ENCODE measurements around the gene PLXNA1.

PLXNA1 gene

DNA sequence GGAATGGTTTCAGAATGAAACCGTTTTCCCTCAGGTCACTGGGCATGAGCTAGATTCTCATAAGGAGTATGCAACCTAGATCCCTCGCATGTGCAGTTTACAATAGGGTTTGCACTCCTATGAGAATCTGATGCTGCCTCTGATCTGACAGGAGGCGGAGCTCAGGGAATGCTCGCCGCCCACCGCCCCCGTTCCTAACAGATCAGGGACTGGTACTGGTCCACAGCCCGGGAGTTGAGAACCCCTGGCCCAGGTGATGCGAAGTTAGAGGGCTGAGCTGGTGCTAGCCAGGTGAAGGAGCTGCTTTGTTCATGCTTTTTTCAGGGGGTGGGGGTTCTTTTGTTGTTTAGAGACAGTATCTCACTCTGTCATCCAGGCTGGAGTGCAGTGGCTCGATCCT, 15.5 kb upstream of the PLXNA1 start:
- ATAC-seq (no peak), DNase-seq (no peak)

GRCh38 chr3:126968391-126969390, 14.2 kb upstream of the PLXNA1 start:
- DNase-seq (no peak), ATAC-seq (no peak)

DNA sequence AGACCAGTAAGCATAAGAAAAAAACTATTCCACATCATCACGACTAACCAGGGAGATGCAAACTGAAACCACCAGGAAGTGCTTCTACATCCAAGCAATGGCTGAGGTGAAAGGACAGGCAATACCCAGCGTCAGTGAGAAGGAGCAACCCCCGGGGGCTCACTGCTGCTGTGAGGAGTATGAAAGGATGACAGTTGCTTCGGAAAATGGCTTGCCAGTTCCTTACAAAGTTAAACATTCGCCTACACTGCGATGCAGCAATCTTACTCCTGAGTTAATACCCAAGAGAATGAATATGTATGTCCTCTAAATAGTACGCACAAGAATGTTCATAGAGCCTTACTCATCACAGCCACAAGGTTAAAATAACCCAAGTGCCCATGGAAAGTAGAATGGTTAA, 13.3 kb upstream of the PLXNA1 start:
- ATAC-seq (no peak), DNase-seq (no peak)

GRCh38 chr3:126970101-126970500, 12.8 kb upstream of the PLXNA1 start:
- DNase-seq, result no peak
- ATAC-seq, result no peak

DNA sequence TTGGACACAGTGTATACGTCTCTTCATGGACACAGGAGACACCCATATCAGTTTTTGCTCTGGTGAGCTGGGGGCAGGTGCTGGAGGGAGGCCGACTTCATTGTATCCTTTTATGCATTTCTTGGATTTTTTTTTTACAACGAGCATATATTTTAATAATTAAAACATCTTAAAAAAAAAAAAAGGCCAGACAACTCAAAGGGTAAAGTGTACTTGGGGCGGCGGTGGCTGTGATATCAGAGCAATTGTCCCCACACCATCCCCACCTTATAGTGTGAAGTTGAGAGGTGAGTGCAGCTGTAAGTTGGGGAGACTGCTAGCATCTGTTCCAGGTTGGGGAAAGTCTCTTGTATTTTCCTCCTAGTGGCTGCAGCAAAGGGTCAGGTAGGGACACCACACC, 12.0 kb upstream of the PLXNA1 start:
- ATAC-seq, result no peak
- DNase-seq, result no peak

DNA sequence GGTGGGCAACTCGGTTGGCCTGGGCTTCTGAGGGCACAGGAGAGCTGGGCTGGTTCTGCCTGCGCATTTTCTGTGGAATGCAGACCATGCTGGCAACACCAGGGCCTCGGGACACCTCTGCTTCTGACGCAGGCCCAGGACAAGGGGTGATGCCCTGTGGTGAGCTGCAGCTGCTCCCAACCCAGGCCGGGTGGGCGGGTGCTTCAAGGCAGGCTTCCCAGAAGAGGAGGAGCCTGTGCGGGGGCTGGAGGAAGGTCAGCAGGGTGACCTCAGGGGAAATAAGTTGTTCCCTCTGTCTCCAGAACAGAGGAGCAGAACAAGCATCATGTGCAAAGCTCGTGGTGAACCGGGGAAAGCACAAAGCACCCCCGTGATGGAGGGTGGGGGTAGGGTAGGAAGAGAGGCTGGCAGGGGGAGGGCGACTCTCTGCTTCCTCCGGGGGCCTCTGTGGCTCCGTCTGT, 11.0 kb upstream of the PLXNA1 start:
- DNase-seq (no peak), ATAC-seq (no peak)

GRCh38 chr3:126972866-126973265, 10.0 kb upstream of the PLXNA1 start:
- DNase-seq, result no peak
- no peak for ATAC-seq

DNA sequence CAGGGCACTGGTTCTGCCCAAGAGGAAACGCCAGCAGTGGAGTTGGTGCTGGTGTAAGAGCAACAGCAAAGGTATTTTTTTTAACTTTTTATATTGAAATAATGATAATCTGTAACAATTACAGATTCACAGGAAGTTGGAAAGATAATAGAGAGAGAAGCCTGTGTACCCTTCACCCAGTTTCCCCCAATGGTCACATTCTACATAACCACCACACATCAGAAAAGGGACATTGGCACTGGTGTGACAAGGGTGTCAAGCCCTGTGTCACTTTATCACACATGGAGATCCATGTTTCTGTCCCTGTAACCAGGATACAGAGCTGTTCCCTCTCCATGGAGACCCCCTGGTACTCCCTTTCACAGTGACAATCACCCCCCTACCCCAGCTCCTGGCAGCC, 9.1 kb upstream of the PLXNA1 start:
- no peak for DNase-seq
- no peak for ATAC-seq

- DNase-seq, result no peak
- ATAC-seq, result no peak
Measured at GRCh38 chr3:126974756-126975155, 8.2 kb upstream of the PLXNA1 start.

GRCh38 chr3:126976906-126977305, 6.0 kb upstream of the PLXNA1 start:
- DNase-seq (no peak), ATAC-seq (no peak)

- no peak for ATAC-seq
Measured at GRCh38 chr3:126977821-126978220, 5.1 kb upstream of the PLXNA1 start.

DNA sequence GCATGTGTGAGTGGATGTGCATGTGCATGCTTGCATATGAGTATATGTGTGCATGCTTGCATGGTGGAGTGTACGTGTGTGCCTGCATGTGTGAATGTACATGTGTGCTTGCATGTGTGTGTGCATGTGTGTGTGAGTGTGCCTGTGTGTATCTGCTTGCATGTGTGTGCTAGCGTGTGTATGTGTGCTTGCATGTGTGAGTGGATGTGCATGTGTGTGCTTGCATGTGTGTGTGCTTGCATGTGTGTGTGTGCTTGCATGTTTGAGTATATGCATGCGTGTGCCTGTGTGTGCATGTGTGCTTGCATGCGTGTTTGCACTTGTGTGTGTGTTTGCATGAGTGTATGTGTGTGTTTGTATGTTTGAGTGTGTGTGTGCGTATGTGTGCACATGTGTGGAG, 4.6 kb upstream of the PLXNA1 start:
- no peak for DNase-seq
- ATAC-seq, result no peak

More at GRCh38 chr3:126977821-126978220, 5.1 kb upstream of the PLXNA1 start:
- no peak for DNase-seq

- ATAC-seq (no peak), DNase-seq (no peak)
Measured at GRCh38 chr3:126979046-126979628, 3.8 kb upstream of the PLXNA1 start.

DNA sequence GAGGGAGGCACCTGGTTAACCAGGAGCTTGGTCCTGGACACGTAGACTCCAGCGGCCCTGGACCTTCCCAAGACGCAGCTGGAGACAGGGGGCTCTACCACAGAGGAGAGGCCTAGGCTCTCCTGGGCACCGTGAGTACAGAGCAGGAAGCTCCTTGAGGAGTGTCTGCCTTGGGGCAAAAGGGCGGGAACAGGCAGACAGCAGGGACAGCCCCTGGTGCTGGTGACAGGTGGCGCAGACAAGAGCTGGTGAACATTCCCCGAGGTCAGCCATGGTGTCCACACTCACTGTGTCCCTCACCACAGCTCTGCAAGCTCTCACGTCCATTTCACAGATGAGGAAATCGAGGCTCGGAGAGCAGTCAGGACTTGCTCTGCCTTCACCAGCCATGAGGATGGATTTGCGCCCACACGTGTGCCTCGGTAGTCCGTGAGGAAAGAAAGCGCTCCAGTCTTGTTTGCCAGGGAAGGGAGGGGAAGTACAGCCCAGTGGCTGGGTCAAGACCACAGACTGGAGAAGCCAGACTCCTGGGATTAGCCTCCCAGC, 2.6 kb upstream of the PLXNA1 start:
- ATAC-seq (no peak), DNase-seq (no peak)

GRCh38 chr3:126982126-126982470, 817 bp upstream of the PLXNA1 start:
- ATAC-seq, result peak; percentile 65

GRCh38 chr3:126983276-126983652, 349 bp downstream of the PLXNA1 start:
- ATAC-seq (no peak), DNase-seq (no peak)

More at GRCh38 chr3:126982126-126982470, 817 bp upstream of the PLXNA1 start:
- peak; percentile 73 for DNase-seq

GRCh38 chr3:126983653-126984390, 907 bp downstream of the PLXNA1 start:
- ATAC-seq (no peak), DNase-seq (peak; percentile 40)

DNA sequence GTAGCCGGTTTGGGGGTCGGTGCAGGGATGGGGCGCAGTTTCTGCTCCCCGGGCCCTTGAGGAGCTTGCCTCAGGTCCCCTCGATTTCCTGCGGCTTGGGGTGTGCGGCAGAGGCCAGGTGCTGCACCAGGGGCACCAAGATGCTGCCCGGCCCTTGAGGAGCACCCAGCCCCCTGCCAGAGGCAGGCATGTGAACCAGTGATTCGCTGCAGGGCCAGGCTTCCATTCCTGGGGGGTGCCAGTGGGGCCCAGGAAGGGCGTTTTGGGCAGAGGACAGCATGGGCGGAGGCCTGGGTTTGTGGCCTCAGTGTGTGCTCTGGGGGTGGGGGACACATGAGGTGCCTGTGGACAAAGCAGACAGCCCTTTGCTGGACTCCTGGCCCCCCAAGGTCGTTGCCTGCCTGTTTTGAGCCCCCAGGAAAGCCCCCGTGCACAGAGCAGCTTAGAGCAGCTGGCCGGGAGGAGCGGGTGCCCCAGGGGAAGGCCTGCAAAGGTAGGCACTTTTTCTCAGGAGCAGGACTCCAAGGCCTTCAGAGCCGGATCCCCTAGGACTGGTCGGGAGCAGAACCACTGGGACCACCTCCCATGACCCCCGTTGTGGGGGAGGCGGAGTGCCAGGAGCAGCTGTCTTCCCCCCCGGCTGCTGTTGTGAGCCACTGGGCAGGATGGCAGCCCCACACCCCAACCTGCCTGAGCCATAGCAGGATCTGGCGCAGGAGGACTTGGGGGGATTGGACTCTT, 1.6 kb downstream of the PLXNA1 start:
- ATAC-seq (no peak), DNase-seq (no peak)

GRCh38 chr3:126985132-126985985, 2.4 kb downstream of the PLXNA1 start:
- ATAC-seq (no peak), DNase-seq (no peak)

GRCh38 chr3:126986001-126986400, 3.1 kb downstream of the PLXNA1 start:
- no peak for ATAC-seq
- no peak for DNase-seq

- DNase-seq, result no peak
- ATAC-seq, result no peak
Measured at GRCh38 chr3:126987129-126987528, 4.2 kb downstream of the PLXNA1 start.
